Omental fat pad (tissue), 4 donors: ENCODE results near the gene KCNB1. TPM values are rescaled to one million over a fixed set of nuclear protein-coding genes. Genes with fewer than 3 reads are reported as not detected.

ENCODE experiments used
- ATAC-seq: fragments of 150-250 bp; one replicate; pipeline ENCODE4 v1.9.1; 2016; ENCODE audit warnings: mild to moderate bottlenecking, moderate library complexity; ENCODE audit not compliant: low FRiP score
- DNase-seq: peaks from one replicate; pipeline ENCODE4 v3.0.0-alpha.2; 2019; ENCODE audit warnings: low spot score
- CTCF ChIP-seq, 3 donors: fragments of 450-650 bp; IDR thresholded peaks; one replicate each; pipeline ENCODE4 v1.5.1; 2016 to 2017; ENCODE audit warnings: antibody characterized with exemption in 3 of 3, mild to moderate bottlenecking in 3 of 3, moderate library complexity in 2 of 3
- total RNA-seq, 4 donors: library from RNA; depleted of rRNA; stranded (reverse); fragments of >200 nt; gene quantifications; one replicate each; pipeline ENCODE4 v1.1.0, GENCODE V29; 2016

KCNB1 gene
- total RNA-seq, 4 donors from 2014 or later = 15.0 to 34.4 (median 22.9) TPM

GRCh38 chr20:49432550-49432949 lies 49.9 kb downstream of the KCNB1 start:
- no peak for ATAC-seq

GRCh38 chr20:49431329-49431728 lies 51.1 kb downstream of the KCNB1 start:
- DNase-seq (no peak), ATAC-seq (no peak)
- no peak for TF ChIP-seq CTCF (IDR thresholded peaks at IDR 0.05)

More at GRCh38 chr20:49432550-49432949, 49.9 kb downstream of the KCNB1 start:
- TF ChIP-seq CTCF (IDR thresholded peaks at IDR 0.05) = no peak
- DNase-seq = no peak

- no peak for TF ChIP-seq CTCF (IDR thresholded peaks at IDR 0.05)
- DNase-seq (no peak), ATAC-seq (no peak)
Observed at GRCh38 chr20:49430320-49430719, 52.1 kb downstream of the KCNB1 start.

- no peak for TF ChIP-seq CTCF (IDR thresholded peaks at IDR 0.05)
- DNase-seq (no peak), ATAC-seq (no peak)
Observed at GRCh38 chr20:49427751-49428518, 54.5 kb downstream of the KCNB1 start.

GRCh38 chr20:49426873-49427272 lies 55.6 kb downstream of the KCNB1 start:
- no peak for ATAC-seq

GRCh38 chr20:49426395-49426794 lies 56.1 kb downstream of the KCNB1 start:
- TF ChIP-seq CTCF (IDR thresholded peaks at IDR 0.05) = no peak
- ATAC-seq = no peak
- no peak for DNase-seq

More at GRCh38 chr20:49426873-49427272, 55.6 kb downstream of the KCNB1 start:
- no peak for DNase-seq
- TF ChIP-seq CTCF (IDR thresholded peaks at IDR 0.05) = no peak

GRCh38 chr20:49424536-49424935 lies 57.9 kb downstream of the KCNB1 start:
- ATAC-seq (no peak), DNase-seq (no peak)
- no peak for TF ChIP-seq CTCF (IDR thresholded peaks at IDR 0.05)
